Measurements from ENCODE around the gene CSTB.

Gene CSTB

GRCh38 chr21:43793243-43793642 lies 17.1 kb upstream of the CSTB start:
- DNase-seq (ENCODE audit: insufficient read length, low spot score), result no peak
- no peak for FAIRE-seq

- DNase-seq (ENCODE audit: insufficient read length, low spot score) (no peak), FAIRE-seq (no peak)
These were observed 16.3 kb upstream of the CSTB start for GRCh38 chr21:43792406-43792805.

DNA sequence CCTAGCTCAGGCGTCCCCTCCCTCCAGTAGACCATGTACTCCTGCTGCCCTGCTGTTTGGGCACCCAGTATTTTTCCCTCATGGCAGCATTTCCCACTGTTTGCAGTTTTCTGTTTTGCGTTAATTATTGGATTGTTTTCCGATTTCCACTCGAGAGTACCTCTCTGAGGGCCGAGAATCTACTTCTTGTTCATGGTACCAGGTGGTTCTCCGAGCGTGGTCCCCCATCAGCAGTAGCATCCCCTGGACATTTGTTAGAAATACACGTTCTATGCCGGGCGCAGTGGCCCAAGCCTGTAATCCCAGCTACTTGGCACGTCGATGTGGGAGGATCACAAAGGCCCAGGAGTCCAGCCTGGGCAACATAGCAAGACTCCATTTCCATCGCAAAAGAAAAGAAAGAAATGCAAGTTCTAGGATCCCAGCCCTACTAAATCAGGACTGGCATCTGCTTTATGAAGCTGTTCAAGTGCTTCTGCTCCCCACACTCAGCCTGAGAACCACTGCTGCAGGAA lies 14.0 kb upstream of the CSTB start:
- no peak for DNase-seq (ENCODE audit: insufficient read length, low spot score)
- FAIRE-seq, result no peak

GRCh38 chr21:43789276-43790009 lies 13.3 kb upstream of the CSTB start, which contains the start of gene RRP1:
Gene RRP1, plus strand, starts transcription at chr21:43789577. Its CDS starts 53 bp downstream, at chr21:43789630.
- peak; percentile 93 for DNase-seq (ENCODE audit: insufficient read length, low spot score)
- FAIRE-seq, result peak; percentile 92

DNA sequence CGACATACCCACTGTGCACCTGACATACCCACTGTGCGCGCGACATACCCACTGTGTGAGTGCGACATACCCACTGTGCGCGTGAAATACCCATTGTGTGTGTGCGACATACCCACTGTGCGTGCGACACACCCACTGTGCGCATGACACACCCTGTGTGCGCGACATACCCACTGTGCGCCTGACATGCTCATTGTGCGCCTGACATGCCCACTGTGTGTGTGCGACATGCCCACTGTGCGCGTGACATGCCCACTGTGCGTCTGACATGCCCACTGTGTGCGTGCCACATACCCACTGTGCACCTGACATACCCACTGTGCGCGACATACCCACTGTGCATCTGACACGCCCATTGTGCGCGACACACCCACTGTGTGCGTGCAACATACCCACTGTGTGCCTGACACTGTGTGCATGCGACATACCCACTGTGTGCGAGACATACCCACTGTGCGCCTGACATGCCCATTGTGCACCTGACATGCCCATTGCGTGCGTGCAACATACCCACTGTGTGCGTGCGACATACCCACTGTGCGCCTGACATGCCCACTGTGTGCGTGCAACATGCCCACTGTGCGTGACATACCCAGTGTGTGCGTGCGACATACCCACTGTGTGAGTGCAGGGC lies 10.8 kb upstream of the CSTB start:
- DNase-seq (ENCODE audit: insufficient read length, low spot score) (no peak), FAIRE-seq (peak; percentile 58)

- FAIRE-seq (peak; percentile 63), DNase-seq (ENCODE audit: insufficient read length, low spot score) (no peak)
These were observed 10.2 kb upstream of the CSTB start for GRCh38 chr21:43786300-43786806.

DNA sequence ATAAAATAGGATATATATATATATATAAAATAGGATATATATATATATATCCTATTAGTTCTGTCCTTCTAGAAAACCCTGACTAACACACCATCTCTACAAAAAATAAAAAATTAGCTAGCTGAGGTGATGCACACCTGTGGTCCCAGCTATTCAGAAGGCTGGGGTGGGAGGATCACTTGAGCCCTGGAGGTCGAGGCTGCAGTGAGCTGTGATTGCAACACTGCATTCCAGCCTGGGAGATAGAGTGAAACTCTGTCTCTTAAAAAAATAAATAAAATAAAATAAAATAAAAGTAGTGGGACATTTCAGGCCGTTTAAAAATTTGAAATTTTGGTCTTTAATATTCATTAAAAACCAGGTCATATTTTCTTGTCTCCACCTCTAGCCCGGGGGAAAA lies 9.0 kb upstream of the CSTB start:
- no peak for DNase-seq (ENCODE audit: insufficient read length, low spot score)
- no peak for FAIRE-seq

DNA sequence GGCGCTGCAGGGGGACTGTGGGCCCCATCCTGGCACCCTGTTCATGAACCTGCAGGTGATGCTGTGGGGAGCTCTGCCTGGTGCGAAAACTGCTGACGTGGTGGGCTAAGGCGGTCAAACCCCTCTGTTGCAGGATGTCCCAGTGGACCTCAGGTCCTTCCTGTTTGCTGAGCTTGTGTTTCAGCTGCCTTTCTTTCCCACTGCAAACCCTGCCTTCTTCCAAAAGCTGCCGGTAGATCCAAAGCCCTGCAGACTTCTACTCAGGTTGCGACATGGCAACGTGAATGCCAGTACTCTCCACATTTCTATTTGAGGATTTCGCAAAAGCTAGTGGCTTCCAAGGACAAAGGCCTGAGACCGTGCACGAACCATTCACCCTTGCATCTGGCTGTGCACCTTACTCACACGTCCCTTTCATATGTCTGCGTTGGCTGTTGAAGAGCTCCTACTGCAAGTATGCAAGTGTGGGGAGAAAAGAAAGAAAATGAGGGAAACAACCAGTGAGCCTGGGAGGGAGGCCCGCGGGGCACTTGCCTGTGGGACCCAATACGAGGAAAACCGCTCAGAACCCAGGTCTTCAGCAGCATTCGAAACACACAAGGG lies 7.1 kb upstream of the CSTB start:
- FAIRE-seq (no peak), DNase-seq (ENCODE audit: insufficient read length, low spot score) (no peak)

- DNase-seq (ENCODE audit: insufficient read length, low spot score), result no peak
- no peak for FAIRE-seq
These were observed 6.5 kb upstream of the CSTB start for GRCh38 chr21:43782431-43783097.

GRCh38 chr21:43781846-43782245 lies 5.7 kb upstream of the CSTB start:
- FAIRE-seq, result no peak
- DNase-seq (ENCODE audit: insufficient read length, low spot score), result no peak

GRCh38 chr21:43779660-43780059 lies 3.6 kb upstream of the CSTB start:
- FAIRE-seq (no peak), DNase-seq (ENCODE audit: insufficient read length, low spot score) (no peak)

GRCh38 chr21:43778469-43779335 lies 2.6 kb upstream of the CSTB start:
- FAIRE-seq, result no peak
- no peak for DNase-seq (ENCODE audit: insufficient read length, low spot score)

DNA sequence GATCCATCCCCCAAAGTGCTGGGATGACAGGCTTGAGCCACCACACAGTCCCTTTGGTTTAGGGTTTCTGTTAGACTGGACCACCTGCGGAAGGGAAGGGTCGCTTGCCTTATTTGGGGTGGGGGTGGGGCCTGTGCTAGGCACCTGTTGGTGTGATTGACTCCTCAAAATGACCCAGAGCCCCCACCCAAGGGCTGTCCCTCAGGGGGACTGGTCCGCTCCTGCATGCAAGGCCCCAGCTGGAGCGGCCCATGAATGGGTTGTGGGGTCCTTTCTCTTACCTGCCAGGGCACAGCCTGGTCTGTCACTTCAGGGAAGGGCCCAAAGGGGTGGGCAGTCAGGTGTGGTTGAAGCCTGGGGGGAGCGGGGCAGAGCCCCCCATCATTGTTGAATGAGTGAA lies 1.8 kb upstream of the CSTB start:
- no peak for FAIRE-seq
- DNase-seq (ENCODE audit: insufficient read length, low spot score), result no peak

GRCh38 chr21:43775190-43775589 lies 918 bp downstream of the CSTB start:
- FAIRE-seq (no peak), DNase-seq (ENCODE audit: insufficient read length, low spot score) (no peak)

DNA sequence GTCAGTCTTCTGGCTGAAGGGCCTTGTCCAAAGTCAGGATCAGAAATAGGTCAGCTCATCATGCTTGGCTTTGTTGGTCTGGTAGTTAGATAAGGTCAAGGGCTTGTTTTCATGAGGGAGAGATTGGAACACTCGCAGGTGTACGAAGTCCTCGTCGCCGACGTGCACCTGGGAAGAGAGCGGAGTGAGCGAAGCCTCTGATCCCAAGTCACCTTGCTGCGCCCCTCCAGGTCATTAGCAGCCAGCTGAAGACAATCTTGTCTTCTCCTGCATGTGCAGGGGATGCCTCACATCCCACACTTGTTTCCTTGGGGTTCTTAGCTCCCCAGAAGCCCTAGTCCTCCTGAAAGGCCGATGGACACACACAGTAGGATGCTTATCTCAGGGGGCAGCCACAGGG lies 1.9 kb downstream of the CSTB start:
- FAIRE-seq, result no peak
- no peak for DNase-seq (ENCODE audit: insufficient read length, low spot score)

- FAIRE-seq (no peak), DNase-seq (ENCODE audit: insufficient read length, low spot score) (no peak)
These were observed 3.7 kb downstream of the CSTB start for GRCh38 chr21:43772425-43772821.

DNA sequence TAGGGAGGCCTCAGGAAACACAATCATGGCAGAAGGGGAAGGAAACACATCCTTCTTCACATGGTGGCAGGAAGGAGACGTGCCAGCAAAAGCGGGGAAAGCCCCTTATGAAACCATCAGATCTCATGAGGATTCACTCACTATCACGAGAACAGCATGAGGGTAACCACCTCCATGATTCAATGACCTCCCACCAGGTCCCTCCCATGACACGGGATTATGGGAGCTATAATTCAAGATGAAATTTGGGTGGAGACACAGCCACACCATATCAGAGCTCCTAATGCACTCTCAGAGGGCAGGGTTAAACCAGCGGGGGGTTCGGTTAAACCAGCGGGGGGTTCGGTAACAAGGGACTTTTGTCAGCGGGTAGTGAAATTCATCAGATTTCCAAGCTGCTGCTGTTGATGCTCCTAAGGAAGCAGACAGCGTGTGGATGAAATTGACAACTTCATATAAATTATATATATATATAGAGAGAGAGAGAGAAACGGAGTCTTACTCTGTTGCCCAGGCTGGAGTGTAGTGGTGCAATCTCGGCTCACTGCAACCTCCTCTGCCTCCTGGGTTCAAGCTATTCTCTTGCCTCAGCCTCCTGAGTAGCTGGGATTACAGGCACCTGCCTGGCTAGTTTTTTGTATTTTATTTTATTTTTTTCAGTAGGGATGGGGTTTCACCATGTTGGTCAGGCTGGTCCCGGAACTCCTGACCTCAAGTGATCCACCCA lies 4.2 kb downstream of the CSTB start:
- FAIRE-seq (no peak), DNase-seq (ENCODE audit: insufficient read length, low spot score) (no peak)

DNA sequence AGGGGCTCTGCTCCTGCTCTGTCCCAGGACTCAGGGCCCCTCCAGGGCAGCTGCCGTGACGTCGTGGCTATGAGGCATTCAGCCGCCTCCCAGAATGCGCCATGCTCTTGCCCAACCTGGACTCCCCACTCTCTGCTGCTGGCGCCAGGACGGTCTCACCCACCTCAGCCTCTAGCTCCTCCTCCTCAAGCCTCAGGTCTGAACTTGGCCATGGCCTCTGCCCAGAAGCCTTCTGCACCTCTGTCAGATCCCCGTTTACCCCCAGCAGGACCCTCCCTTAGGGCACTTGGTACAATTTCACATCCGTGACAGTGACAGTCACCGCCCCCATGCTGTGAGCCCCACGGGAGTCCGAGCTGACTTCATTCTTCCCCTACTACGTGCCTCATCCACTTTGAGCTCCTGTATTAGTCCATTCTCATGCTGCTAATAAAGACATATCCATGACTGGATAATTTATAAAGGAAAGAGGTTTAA lies 4.9 kb downstream of the CSTB start:
- FAIRE-seq (no peak), DNase-seq (ENCODE audit: insufficient read length, low spot score) (no peak)

DNA sequence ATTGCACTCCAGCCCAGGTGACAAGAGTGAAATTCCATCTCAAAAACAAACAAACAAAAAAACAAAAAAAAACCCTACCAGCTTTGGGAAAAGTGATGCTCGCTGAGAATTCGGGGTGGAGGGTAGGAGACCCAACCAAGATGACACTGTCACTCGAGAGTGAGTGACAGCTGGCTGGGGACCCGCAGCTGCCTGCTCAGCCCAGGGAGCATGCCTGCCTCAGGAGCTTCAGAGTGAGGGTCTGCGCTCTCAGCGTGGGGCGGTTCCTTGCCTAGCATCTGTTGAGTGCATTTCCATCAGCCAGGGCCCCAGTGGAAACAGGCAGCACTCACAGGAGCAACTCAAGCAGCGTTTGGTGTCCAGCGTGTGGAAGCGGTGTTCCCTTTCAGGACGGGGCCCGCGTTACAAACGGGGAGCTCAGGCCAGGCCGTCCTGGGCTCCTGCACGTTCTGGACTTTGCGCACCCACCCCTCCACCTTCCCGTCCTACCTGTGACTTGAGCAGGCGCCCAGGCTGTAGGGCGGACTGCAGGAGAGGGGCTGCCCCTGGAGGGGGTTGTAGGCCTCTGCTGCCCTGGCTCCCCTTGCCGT lies 5.9 kb downstream of the CSTB start:
- DNase-seq (ENCODE audit: insufficient read length, low spot score) (no peak), FAIRE-seq (no peak)
